GM18499 (cell line): ENCODE measurements around the gene PACSIN3.

Experiments used
- ATAC-seq: cut with Tn5 transposase; IDR thresholded peaks from one replicate; pipeline ENCODE4 v1.9.1; 2021; ENCODE audit warnings: moderate number of reproducible peaks; ENCODE audit not compliant: insufficient read depth, unreplicated experiment

Gene PACSIN3

GRCh38 chr11:47155879-47156278 is 30.4 kb downstream of the PACSIN3 start:
- no peak for ATAC-seq

- no peak for ATAC-seq
These were observed 31.3 kb downstream of the PACSIN3 start for GRCh38 chr11:47154616-47155570.

- ATAC-seq = no peak
These were observed 33.0 kb downstream of the PACSIN3 start for GRCh38 chr11:47152953-47153950.

- no peak for ATAC-seq
These were observed 33.9 kb downstream of the PACSIN3 start for GRCh38 chr11:47152126-47152952.

GRCh38 chr11:47149782-47150181 is 36.5 kb downstream of the PACSIN3 start:
- no peak for ATAC-seq

- ATAC-seq = no peak
These were observed 37.2 kb downstream of the PACSIN3 start for GRCh38 chr11:47148903-47149531.

GRCh38 chr11:47148270-47148669 is 38.0 kb downstream of the PACSIN3 start:
- no peak for ATAC-seq

- no peak for ATAC-seq
These were observed 38.6 kb downstream of the PACSIN3 start for GRCh38 chr11:47147681-47148080.

- no peak for ATAC-seq
These were observed 39.0 kb downstream of the PACSIN3 start for GRCh38 chr11:47147250-47147649.

- no peak for ATAC-seq
These were observed 41.7 kb downstream of the PACSIN3 start for GRCh38 chr11:47144541-47144940.

- ATAC-seq = no peak
These were observed 42.9 kb downstream of the PACSIN3 start for GRCh38 chr11:47143322-47143721.

GRCh38 chr11:47139878-47140277 is 46.4 kb downstream of the PACSIN3 start:
- no peak for ATAC-seq

GRCh38 chr11:47137476-47137875 is 48.8 kb downstream of the PACSIN3 start:
- ATAC-seq = no peak

- no peak for ATAC-seq
These were observed 49.3 kb downstream of the PACSIN3 start for GRCh38 chr11:47136921-47137320.

- ATAC-seq = no peak
These were observed 49.9 kb downstream of the PACSIN3 start for GRCh38 chr11:47136327-47136726.

- ATAC-seq = no peak
These were observed 53.3 kb downstream of the PACSIN3 start for GRCh38 chr11:47132981-47133380.

- ATAC-seq = no peak
These were observed 53.7 kb downstream of the PACSIN3 start for GRCh38 chr11:47132490-47132889.

GRCh38 chr11:47131136-47131535 is 55.1 kb downstream of the PACSIN3 start:
- no peak for ATAC-seq

GRCh38 chr11:47130543-47130942 is 55.7 kb downstream of the PACSIN3 start:
- no peak for ATAC-seq
